ENCODE results near the gene NT5C1A.

The NT5C1A gene

DNA sequence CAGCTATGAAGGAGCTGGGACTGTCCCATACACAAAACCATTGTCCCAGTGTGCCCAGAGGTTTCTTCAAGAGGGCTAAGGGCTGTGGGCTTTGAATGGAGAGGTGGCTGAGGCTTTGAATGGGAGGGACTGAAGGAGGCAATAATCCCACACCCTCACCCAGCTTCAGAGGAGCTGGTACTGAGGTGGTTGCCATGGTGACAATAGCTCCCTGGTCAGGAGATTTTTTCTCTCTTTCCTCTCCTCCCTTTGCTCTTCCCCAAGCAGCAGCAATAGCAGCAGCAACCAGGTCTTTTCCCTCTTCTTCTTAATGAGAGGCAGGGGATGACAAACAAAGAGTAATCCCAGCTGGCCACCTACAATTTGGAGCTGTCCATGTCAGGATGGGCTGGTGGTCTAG lies 17.7 kb upstream of the NT5C1A start:
- DNase-seq (ENCODE audit: low spot score): no peak

GRCh38 chr1:39689214-39689613 lies 17.3 kb upstream of the NT5C1A start:
- DNase-seq (ENCODE audit: low spot score): no peak

DNA sequence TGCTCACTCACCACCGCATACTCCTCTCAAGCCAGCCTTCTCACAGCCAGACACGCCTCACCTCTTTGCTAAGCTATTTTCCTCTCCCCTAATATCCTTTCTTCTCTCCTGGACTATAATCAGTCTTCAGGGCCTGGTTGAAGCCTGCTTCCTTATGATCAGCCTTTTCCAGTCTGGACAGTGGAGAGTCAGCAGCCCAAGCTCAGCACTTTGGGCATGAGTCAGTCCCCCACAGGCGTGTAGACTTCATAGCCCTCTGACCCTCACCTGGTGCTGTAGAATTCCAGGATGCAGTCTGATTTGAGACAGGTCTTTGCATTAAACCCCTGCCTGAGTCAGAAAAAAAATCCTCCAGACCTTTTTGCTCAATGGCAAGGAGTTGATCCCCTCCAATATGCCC lies 16.8 kb upstream of the NT5C1A start:
- DNase-seq (ENCODE audit: low spot score): no peak

- DNase-seq (ENCODE audit: low spot score): no peak
Observed at GRCh38 chr1:39687243-39687642, 15.3 kb upstream of the NT5C1A start.

DNA sequence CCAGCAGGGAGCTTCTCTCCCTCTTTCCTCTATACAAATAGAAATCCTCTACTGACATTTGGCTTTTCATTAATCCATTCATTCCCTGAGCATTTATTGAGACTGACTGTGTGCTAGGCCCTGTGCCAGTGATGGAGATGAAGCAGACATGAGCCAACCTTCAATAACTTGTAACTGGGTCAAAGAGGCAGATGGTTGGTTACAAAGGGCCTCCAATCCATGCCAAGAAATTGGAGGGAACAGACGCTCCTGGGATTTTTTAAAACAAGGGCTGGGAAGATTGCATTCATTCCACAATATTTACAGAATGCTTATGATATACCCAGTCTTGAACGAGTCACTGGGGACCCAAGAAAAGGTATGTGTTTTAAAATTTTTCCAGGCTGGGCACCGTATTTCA lies 13.2 kb upstream of the NT5C1A start:
- DNase-seq (ENCODE audit: low spot score): no peak

- DNase-seq (ENCODE audit: low spot score): no peak
Observed at GRCh38 chr1:39684313-39684664, 12.4 kb upstream of the NT5C1A start.

DNA sequence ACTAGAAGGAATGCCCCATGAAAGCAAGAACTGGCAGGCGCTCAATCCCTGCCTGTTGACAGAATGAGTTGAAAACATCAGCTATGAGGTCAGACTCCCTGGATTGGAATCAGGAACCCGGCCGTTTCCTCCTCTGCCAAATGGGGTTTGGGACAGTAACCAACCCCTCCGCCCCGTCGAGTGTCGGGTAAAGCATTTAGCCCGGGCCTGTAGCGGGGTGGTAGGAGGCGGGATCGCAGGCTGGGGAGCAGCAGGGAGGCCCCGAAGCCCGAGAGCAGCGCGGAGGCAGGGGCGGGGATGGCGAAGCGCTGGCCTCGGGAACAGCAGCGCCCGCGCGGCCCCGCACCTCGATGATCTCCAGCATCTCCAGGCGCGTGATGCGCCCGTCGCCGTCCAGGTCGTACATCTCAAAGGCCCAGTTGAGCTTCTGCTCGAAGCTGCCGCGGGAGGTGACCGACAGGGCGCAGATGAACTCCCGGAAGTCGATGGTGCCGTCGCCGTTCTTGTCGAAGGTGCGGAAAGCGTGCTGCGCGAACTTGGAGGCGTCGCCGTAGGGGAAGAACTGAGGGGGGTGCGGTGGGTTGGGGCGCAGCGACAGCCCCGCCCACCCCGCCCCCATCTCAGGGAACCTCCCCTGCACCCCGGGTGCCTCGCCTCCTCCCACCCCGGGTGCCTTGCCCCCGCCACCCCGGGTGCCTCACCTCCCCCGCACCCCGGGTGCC lies 11.8 kb upstream of the NT5C1A start:
- no peak for DNase-seq (ENCODE audit: low spot score)

DNA sequence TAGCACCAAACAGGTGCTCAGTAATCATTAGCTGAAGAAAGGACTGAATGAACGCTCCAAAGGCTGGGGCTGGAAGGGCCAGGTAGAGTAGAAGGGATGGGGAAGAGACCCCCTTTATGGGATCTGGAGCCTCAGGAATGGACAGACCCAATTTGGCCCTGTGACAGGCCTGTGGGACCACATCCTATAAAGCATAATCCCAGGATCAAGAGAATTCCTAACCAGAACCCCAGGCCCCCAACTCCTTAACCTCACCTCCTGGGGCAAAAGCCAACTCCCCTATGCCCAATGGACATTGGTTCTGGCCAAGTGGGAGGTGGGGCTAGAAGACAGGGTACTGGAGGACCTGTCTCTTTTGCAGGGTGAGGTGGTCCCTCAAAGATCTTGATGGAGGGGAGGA lies 10.1 kb upstream of the NT5C1A start:
- DNase-seq (ENCODE audit: low spot score): no peak

- DNase-seq (ENCODE audit: low spot score): no peak
Observed at GRCh38 chr1:39681294-39681693, 9.4 kb upstream of the NT5C1A start.

- DNase-seq (ENCODE audit: low spot score): no peak
Observed at GRCh38 chr1:39680751-39681150, 8.8 kb upstream of the NT5C1A start.

GRCh38 chr1:39679821-39680220 lies 7.9 kb upstream of the NT5C1A start:
- no peak for DNase-seq (ENCODE audit: low spot score)

DNA sequence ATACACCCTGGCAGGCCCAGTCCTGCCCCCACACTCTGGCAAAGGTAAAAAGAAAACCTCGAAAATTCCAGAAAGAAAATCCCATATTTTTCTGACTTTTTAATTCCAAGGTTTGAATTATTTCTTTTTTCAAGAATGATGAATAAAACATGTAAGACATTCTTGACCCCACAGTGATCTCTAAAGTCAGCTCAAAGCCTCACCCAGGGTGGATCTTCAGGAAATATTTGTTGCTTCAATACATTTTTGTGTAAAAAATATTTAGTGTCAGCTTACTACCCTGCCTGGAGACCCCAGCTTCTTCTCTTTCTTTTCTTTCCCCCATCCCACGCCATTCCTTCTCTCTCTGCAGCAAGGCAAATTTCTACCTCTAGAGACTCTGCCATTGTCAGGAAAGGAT lies 7.0 kb upstream of the NT5C1A start:
- DNase-seq (ENCODE audit: low spot score): no peak

DNA sequence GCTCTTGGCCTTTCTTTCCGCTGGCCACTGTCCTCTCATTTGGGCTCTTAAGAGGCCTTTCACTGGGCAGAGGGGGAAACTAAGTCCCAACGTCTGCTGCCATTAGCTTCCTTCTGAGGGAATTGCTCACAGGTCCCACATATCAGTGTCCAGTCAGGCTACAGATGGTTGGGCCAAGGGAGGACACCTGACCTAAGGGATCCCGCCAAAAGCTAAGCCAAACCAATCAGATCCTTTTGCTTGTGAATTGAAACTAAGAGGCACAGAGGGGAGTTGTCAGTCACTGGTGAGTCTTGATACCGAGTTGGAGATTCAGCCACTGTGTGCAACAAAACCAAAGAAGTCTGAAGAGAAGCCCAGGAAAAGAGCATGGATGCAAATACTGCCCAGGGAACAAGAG lies 5.7 kb upstream of the NT5C1A start:
- no peak for DNase-seq (ENCODE audit: low spot score)

- no peak for DNase-seq (ENCODE audit: low spot score)
Observed at GRCh38 chr1:39676948-39677548, 5.1 kb upstream of the NT5C1A start.

DNA sequence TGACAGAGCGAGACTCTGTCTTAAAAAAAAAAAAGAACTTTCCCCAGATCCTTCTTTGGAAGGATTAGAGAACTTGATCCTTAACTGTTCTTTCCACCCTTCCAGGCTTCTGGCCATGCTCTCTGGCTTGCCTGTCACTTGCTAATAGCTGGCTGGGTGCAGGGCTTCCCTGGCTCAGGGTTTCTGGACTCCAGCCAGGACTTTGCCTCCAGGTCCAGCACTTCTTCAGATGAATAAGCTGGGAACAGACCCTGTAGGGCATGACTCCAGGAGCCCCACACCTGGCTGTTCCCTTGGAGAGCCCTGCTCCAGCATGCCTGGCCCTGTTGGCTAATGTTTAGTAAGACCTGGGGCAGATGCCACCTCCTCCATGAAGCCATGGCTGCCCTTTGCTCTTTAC lies 3.3 kb upstream of the NT5C1A start:
- no peak for DNase-seq (ENCODE audit: low spot score)

- no peak for DNase-seq (ENCODE audit: low spot score)
Observed at GRCh38 chr1:39673215-39673614, 1.3 kb upstream of the NT5C1A start.

DNA sequence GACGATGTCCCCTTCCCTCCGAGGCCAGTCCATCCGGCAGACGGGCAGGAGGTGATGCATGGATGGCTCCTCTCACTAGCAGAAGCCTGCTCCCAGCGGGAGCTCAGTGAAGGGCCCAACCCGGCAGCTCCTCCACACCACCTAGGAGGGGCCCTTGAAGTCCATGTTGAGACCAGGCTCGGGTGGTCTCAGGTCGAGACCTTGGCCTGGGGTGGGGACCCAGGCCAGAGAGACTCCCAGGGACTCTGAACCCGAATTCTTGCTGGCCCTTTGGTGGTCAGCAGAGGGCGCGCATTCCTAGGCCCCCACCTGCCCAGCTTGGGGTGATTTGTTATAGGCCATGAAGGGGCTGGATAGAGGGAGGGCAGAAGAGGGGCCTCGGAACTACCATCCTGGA lies 642 bp upstream of the NT5C1A start:
- DNase-seq (ENCODE audit: low spot score): no peak

GRCh38 chr1:39671433-39671792 lies 494 bp downstream of the NT5C1A start:
- DNase-seq (ENCODE audit: low spot score): no peak

DNA sequence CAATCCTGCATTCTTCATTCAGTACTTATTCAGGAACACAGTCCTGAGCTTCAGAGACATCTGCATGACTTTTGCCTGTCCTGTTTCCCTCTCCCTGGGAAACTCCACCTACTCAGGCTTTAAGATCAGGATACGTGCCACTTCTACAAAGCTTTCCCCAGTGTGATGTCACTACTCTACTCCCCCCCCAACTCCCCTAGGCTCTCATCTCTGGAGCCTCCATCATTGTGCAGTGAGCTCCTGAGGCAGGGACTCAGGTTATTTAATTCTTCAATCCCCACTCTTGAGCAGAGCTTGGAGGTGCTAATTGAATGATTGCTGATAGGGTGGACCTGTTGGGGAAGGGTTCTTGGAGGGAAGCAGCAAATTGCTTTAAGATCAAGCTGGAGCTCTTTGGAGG lies 1.2 kb downstream of the NT5C1A start:
- DNase-seq (ENCODE audit: low spot score): no peak

GRCh38 chr1:39668894-39669293 lies 3.0 kb downstream of the NT5C1A start:
- DNase-seq (ENCODE audit: low spot score): no peak

GRCh38 chr1:39668111-39668510 lies 3.8 kb downstream of the NT5C1A start:
- no peak for DNase-seq (ENCODE audit: low spot score)

DNA sequence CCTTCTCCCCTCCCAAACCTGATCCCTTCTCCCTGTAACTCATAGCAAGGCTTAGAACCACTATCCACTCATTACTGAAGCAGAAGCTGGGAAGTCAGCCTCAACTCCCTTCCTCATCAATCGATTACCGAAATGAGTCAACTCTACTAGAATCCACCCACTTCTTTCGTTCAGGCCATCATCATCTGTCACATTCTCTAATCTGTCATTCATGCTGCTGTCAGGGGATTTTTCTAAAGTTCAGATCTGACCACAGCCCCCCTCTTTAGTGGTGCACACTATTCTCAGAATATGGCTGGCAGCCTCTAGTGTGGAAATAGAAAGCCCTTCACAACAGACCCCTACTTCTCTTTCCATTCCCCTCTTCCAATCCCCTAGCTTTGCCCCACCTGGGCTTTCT lies 5.1 kb downstream of the NT5C1A start:
- no peak for DNase-seq (ENCODE audit: low spot score)

DNA sequence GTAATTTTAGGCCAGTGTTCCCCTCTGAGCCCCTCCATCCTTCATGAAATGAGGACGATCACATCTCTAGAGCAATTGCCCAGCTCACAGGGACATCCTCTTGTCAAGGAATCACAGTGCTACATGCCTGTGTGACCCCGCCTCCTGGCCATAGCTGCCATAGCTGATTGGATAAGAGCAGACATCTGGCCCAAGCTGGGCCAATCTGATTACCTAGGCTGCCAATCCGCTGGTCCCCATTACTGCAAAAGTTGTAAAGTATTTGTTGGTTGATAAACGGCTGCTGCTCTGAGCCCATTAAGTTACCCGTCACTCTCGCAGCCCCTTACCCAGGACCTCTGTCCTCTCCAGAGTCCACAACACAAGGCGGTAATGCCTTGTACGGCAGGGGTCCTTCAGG lies 8.3 kb downstream of the NT5C1A start:
- DNase-seq (ENCODE audit: low spot score): no peak

- DNase-seq (ENCODE audit: low spot score): no peak
Observed at GRCh38 chr1:39662861-39663260, 9.0 kb downstream of the NT5C1A start.

Data from left forelimb (tissue), 1 donor.